Glutamatergic neuron (in vitro differentiated cells): ENCODE data around the gene PCSK5. TPM values are rescaled to one million over a fixed set of nuclear protein-coding genes. Genes with fewer than 3 reads are reported as not detected.

ENCODE experiments used
- DNase-seq: peaks from one replicate; pipeline ENCODE4 v3.0.0; 2022
- H3K27ac Mint-ChIP-seq: one replicate; pipeline ENCODE4 v1.8.0; 2020; ENCODE audit warnings: mild to moderate bottlenecking, mixed read lengths, inconsistent platforms; ENCODE audit not compliant: unreplicated experiment
- H3K27me3 Mint-ChIP-seq: one replicate; pipeline ENCODE4 v1.8.0; 2020; ENCODE audit warnings: mild to moderate bottlenecking, moderate library complexity, mixed read lengths, inconsistent platforms; ENCODE audit not compliant: unreplicated experiment
- H3K36me3 Mint-ChIP-seq: one replicate; pipeline ENCODE4 v1.8.0; 2020; ENCODE audit warnings: mild to moderate bottlenecking, mixed read lengths, inconsistent platforms; ENCODE audit not compliant: unreplicated experiment
- H3K4me1 Mint-ChIP-seq: one replicate; pipeline ENCODE4 v1.8.0; 2020; ENCODE audit warnings: mild to moderate bottlenecking, low read depth, mixed read lengths, inconsistent platforms; ENCODE audit not compliant: unreplicated experiment
- H3K4me3 Mint-ChIP-seq: one replicate; pipeline ENCODE4 v1.8.0; 2020; ENCODE audit warnings: mild to moderate bottlenecking, mixed read lengths, inconsistent platforms; ENCODE audit not compliant: unreplicated experiment
- H3K9me3 Mint-ChIP-seq: one replicate; pipeline ENCODE4 v1.8.0; 2020; ENCODE audit warnings: mild to moderate bottlenecking, moderate library complexity, mixed read lengths, inconsistent platforms; ENCODE audit not compliant: unreplicated experiment
- CTCF ChIP-seq: fragments of 200-600 bp; sonication (generic); IDR thresholded peaks from one replicate; pipeline ENCODE4 v1.5.0; 2021; ENCODE audit not compliant: partially characterized antibody, unreplicated experiment
- total RNA-seq: library from RNA; stranded (reverse); fragmentation: NEBNext Ultra II Directional; extraction: Animal tissue kit (Norgen Biotek cat#: 25700); gene quantifications from one replicate; pipeline ENCODE4 v1.2.1, GENCODE V29; 2021; ENCODE audit not compliant: unreplicated experiment

Gene PCSK5
- total RNA-seq, 1 donor from 2014 or later = 9.6 TPM

GRCh38 chr9:76032797-76033373 is 142.4 kb downstream of the PCSK5 start:
- DNase-seq = no peak
- no peak overlapping the region for H3K4me3 Mint-ChIP-seq
- H3K27me3 Mint-ChIP-seq = no peaks in the 10 kb centered on the region
- H3K9me3 Mint-ChIP-seq = no peaks in the 10 kb centered on the region
- no peaks in the 10 kb centered on the region for H3K4me1 Mint-ChIP-seq
- H3K27ac Mint-ChIP-seq = no peak overlapping the region
- H3K36me3 Mint-ChIP-seq = no peaks in the 10 kb centered on the region
- no peak for TF ChIP-seq CTCF

DNA sequence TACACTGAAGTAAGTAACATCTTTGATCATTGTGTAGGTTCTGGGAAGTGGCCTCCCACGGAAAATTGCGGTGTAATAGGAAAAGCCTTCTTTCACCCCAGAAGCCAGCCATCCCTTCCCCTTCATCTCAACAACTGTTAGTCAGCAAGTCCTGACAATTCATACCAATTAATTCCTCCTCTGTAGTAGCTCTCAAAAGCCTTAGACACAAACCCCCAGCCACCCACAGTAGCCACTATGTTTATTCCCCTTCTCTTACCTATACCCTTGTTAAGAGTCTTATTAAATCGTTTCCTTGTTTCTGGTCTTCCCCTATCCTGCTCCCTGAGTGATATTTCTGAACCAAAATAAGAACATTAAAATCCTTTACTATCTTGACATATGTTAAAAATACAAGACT is 143.6 kb downstream of the PCSK5 start:
- H3K4me3 Mint-ChIP-seq = no peak overlapping the region
- no peak overlapping the region for H3K27ac Mint-ChIP-seq
- no peak for DNase-seq
- no peaks in the 10 kb centered on the region for H3K36me3 Mint-ChIP-seq
- TF ChIP-seq CTCF = no peak
- no peaks in the 10 kb centered on the region for H3K27me3 Mint-ChIP-seq
- H3K9me3 Mint-ChIP-seq = no peaks in the 10 kb centered on the region
- H3K4me1 Mint-ChIP-seq = no peaks in the 10 kb centered on the region

DNA sequence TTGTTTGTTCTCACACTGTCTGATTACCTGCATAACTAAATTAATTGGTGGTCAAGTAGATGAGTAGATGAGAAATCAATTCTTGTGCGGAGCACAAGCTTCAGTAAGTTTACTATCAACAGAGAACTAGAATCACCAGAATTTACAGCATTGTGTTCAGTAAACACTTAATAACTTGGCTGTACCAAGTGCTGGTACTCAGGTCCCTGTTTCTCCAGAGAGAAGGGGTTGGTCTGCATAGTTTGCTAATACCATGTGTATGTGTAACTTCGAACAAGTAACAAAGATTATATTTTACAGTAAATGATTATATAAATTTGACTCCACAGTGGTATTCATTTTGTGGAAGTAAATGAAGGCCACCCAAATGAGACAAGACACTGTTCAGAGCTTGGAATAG is 146.3 kb downstream of the PCSK5 start:
- H3K27ac Mint-ChIP-seq = no peak overlapping the region
- no peak for DNase-seq
- H3K36me3 Mint-ChIP-seq = no peaks in the 10 kb centered on the region
- H3K27me3 Mint-ChIP-seq = no peaks in the 10 kb centered on the region
- no peaks in the 10 kb centered on the region for H3K9me3 Mint-ChIP-seq
- no peak overlapping the region for H3K4me3 Mint-ChIP-seq
- no peaks in the 10 kb centered on the region for H3K4me1 Mint-ChIP-seq
- no peak for TF ChIP-seq CTCF

DNA sequence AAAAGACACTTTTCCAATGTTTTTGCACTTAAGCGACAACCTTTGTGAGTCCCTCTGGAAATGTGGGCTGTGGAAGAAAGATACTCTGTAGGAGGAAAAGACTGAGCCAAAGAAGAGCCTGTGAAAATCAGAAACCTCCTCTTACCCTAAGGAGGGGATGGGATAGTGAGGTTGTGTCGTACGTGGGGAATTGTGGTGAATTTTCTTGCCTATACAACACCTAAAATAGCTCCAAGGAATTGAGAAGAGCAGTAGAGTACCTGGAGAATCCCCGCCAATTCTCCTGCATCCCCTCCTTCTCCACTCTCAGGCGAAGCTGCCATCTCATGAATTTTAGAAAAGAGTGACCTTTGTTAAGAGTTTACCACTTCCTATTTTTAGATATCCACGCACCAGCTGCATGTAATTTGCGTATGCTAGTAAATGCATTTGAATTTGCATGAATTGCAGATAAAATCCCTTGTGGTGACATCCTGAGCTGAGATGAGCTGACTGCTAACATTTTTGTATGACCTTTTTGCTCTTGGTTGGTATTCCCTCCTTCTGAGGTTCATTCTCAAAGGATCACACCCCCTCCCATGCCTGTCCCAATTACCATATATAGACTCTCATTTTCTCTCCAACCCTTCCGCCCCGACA is 147.2 kb downstream of the PCSK5 start:
- Mint-ChIP-seq H3K36me3 (no peaks in the 10 kb centered on the region), H3K27me3 (no peaks in the 10 kb centered on the region), H3K4me3 (no peak overlapping the region), H3K9me3 (no peaks in the 10 kb centered on the region), H3K4me1 (no peaks in the 10 kb centered on the region), H3K27ac (no peak overlapping the region)
- DNase-seq = no peak
- no peak for TF ChIP-seq CTCF

DNA sequence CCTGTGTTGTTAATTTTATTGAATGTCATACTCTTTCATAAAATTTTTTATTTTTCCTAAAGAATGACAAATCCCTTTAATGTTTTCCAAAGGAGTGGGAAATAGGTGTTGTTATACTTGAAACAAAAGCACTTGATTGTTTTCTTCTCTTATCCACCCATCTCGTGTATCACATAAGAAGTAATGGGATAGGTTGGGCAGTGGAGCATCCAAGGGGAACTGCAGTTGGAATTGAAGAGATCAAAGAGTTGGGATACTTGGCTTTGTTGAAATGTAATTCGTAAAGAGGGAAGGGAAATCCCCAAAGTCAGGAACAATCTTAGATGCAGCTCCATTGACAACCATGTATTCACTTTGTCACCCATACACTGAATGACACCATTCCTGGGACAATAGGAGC is 148.0 kb downstream of the PCSK5 start:
- no peak overlapping the region for H3K27ac Mint-ChIP-seq

More for the DNA sequence above, 148.0 kb downstream of the PCSK5 start:
- H3K9me3 Mint-ChIP-seq = no peaks in the 10 kb centered on the region
- no peaks in the 10 kb centered on the region for H3K4me1 Mint-ChIP-seq
- no peaks in the 10 kb centered on the region for H3K36me3 Mint-ChIP-seq
- DNase-seq = no peak
- TF ChIP-seq CTCF = no peak
- no peak overlapping the region for H3K4me3 Mint-ChIP-seq
- no peaks in the 10 kb centered on the region for H3K27me3 Mint-ChIP-seq
